ENCODE results near the gene SOCS3.

SOCS3 gene

DNA sequence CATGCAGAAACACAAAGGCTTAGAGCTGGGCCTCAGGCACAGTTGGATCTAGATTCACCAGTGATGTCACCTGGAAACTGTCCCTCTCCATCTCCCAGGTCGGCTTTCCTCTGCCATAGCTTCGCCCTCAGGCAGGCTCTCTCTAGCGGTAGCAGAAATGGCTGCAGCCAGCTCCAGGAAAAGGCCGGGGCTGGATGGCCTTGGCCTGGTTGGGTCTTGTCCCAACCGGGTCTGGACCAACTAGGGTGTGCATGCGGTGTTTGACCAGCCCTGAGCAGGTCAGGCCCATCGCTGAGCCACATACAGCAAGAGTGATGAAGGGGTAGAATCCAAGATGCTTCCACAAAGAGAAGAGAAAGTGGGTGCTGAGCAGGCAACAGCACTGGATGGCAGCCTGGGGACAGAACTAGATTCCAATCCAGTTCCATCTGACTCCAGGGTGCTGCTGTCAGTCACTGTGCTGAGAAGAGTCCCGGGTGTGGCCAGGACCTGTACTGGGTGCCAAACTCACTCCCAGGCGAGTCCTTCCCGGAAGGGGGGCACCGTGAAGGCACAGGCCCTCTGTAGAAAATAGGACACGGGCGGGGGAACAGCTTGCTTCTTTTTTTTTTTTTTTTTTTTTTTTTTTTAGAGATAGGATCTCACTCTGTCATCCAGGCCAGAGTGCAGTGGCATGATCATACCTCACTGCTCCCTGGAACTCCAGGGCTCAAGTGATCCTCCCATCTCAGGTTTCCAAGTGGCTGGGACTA lies 51.8 kb downstream of the SOCS3 start:
- Histone ChIP-seq H3K36me3 (ENCODE audit: insufficient read depth, low read length) (no peaks in the 10 kb centered on the region), H3K27ac (ENCODE audit: low read depth, low read length) (no peak overlapping the region), H3K4me3 (ENCODE audit: low read depth in 1 of 2, low read length in 2 of 2) (no peak overlapping the region), H3K9ac (ENCODE audit: low read length) (no peak overlapping the region), H3K9me3 (ENCODE audit: low read length) (no peaks in the 10 kb centered on the region), H3K4me1 (ENCODE audit: insufficient read depth, low read length) (no peaks in the 10 kb centered on the region), H3K27me3 (ENCODE audit: control insufficient read depth in 1 of 2, insufficient read depth in 2 of 2, low read length in 2 of 2) (no peaks in the 10 kb centered on the region)

DNA sequence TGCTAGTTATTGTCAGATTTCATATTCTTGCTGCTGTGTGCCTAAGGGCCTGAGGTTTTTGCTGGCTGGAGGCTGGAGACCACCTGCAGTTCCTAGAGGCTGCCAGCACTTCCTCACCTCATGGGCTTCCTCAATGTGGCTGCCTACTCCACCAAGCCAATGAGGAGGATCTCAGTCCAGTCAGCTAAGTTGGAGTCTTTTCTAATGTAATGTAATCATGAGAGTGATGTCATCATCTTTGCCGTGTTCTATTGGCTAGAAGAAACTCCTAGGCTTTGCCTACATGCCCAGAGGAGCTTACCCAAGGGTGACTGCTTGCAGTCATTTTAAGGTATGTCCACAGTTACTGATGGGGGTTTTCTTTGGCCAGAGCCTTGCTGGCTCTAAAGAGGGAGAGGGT lies 53.0 kb downstream of the SOCS3 start:
- H3K9ac ChIP-seq (ENCODE audit: low read length): no peak overlapping the region
- H3K27ac ChIP-seq (ENCODE audit: low read depth, low read length): no peak overlapping the region
- no peaks in the 10 kb centered on the region for H3K27me3 ChIP-seq (ENCODE audit: control insufficient read depth in 1 of 2, insufficient read depth in 2 of 2, low read length in 2 of 2)
- H3K4me3 ChIP-seq (ENCODE audit: low read depth in 1 of 2, low read length in 2 of 2): no peak overlapping the region
- H3K9me3 ChIP-seq (ENCODE audit: low read length): no peaks in the 10 kb centered on the region
- no peaks in the 10 kb centered on the region for H3K36me3 ChIP-seq (ENCODE audit: insufficient read depth, low read length)
- no peaks in the 10 kb centered on the region for H3K4me1 ChIP-seq (ENCODE audit: insufficient read depth, low read length)
